Lower leg skin (tissue), 3 donors: Measurements from ENCODE around the gene TMEM170B.

Experiments used
- CTCF ChIP-seq, 3 donors: fragments of 450-650 bp; IDR thresholded peaks; one replicate each; pipeline ENCODE4 v1.5.1; 2016; ENCODE audit warnings: antibody characterized with exemption in 3 of 3, mild to moderate bottlenecking in 3 of 3, moderate library complexity in 2 of 3
- POLR2A ChIP-seq, 2 donors: fragments of 450-650 bp; IDR thresholded peaks; one replicate each; pipeline ENCODE4 v1.6.1; 2016 to 2017; ENCODE audit warnings: antibody characterized with exemption in 2 of 2, mild to moderate bottlenecking in 1 of 2, moderate library complexity in 1 of 2

- TF ChIP-seq CTCF (IDR thresholded peaks at IDR 0.05) (no peak), POLR2A (IDR thresholded peaks at IDR 0.05) (no peak)
Observed at GRCh38 chr6:11632795-11633511, 95.4 kb downstream of the TMEM170B start.
